ENCODE measurements around the gene CTNNA3.

Gene CTNNA3

GRCh38 chr10:66246177-66246576 lies 1449.8 kb downstream of the CTNNA3 start:
- DNase-seq: no peak

GRCh38 chr10:66244953-66245352 lies 1451.0 kb downstream of the CTNNA3 start:
- no peak for DNase-seq

DNA sequence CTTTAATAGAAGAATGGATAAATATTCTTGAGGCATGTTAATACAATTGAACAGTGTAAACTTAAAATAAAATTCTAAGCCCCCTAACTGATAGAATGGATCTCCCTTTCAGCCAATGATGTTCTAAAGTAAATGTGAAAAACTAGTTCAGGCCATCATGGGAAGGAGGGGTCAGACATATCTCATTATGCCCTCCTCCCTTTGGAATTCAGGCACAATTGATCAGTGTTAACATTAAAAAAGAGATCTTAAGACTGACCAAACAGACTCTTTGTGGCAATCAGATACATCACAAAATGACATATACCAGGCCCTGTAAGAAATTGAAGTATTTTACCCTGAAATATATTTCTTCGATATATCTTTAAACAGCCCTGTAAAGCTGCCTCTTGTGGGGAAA lies 1453.1 kb downstream of the CTNNA3 start:
- DNase-seq: no peak

DNA sequence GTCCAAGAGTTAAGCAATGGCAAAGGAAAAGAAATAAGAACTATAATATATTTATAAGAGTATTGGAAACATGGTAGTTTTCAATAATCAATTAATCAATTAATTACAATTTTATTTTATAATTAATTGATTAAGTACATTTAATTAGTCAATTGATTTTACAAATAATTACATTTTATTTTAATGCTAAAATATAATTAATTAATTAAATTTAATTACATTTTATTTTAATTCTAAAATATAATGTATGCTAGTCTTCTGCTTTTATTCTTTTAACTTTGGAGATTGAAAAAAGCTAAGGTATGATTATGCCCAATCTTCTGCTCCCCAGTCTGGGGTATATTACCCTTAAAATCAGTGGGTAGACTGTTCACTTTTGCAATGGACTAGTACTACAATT lies 1456.9 kb downstream of the CTNNA3 start:
- no peak for DNase-seq

DNA sequence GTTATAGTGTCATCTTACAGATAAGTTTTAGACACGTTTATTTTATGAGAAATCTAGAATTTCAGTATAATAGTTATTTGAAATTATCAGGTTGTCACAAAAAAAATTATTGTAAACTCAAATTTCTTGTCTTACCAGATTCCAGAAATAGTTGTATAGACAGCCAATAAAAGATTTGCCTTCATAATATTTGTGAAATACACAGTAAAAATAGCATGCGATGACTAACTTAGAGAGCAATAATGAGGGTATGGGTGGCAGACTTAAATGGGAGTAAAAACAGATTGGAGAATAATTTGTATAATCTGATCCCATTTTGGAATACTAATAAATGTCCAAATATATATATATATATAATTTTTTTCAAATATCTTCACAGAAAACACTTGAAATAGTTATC lies 1457.7 kb downstream of the CTNNA3 start:
- DNase-seq: no peak

GRCh38 chr10:66234872-66235271 lies 1461.1 kb downstream of the CTNNA3 start:
- DNase-seq: no peak

GRCh38 chr10:66228887-66229286 lies 1467.1 kb downstream of the CTNNA3 start:
- DNase-seq: no peak

DNA sequence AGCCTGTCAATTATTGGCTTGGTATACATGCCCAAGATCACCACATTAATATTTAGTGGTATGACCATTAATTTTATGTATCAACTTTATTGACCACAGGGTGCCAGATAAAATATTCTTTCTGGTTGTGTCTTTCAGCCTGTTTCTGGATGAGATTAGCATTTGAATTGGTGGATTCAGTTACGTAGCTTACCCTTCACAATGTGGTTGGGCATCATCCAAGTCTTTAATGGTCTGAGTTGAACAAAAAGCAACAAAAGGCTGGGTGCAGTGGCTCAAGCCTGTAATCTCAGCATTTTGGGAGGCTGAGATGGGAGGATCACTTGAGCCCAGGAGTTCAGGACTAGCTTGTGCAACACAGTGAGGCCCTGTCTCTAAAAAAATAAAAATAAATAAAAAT lies 1472.3 kb downstream of the CTNNA3 start:
- DNase-seq: no peak

DNA sequence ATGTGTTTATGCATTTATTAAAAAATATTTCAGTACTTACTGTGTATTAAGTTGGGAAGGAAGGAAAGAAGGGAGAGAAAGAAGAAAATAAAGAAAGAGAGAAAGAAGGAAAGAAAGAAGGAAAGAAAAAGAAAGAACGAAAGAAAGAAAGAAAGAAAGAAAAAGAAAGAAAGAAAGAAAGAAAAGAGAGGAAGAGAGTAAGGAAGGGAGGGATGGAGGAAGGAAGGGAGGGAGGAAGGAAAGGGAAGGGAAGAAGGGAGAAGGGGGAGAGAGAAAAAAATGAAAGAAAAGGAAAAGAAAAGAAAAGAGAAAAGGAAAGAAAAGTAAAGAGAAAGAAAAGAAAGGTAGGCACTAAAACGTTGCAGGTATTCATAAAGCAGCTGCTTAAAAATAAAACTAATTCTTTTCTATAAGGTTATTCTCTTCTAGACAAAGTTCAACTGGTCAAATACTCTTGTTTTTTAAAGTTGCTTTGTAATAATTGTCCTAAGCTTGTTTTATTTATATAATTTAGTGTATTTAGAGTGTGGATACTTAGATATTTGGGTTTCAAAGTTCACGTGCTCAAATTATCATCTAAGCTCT lies 1473.4 kb downstream of the CTNNA3 start:
- no peak for DNase-seq

DNA sequence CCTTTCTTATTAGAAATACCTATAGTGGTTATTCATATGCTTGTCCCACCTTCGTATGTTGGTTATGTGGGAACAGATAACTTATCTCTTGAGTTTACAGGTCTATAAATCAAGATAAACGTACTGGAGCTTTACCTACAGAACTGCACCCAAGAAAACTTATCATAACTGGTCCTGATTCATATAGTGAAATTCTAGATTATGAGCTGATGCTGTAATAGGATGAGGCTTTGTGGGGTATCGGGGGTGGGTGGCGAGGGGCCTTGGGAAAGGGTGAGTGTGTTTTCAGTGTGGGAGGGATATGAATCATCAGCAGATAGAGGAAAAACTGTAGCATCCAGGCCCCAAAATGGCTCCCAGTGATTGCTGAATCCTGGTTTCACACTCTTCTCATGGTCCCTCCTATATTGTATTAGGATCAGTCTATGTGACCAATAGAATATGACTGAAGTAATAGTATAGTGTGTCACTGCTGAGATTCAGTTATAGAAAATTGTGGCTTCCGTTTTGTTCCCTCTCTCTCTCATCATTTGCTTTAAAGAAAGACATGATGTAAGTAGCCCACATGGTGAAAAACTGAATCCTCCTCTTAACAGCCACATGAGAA lies 1476.9 kb downstream of the CTNNA3 start:
- peak; percentile 3 for DNase-seq

DNA sequence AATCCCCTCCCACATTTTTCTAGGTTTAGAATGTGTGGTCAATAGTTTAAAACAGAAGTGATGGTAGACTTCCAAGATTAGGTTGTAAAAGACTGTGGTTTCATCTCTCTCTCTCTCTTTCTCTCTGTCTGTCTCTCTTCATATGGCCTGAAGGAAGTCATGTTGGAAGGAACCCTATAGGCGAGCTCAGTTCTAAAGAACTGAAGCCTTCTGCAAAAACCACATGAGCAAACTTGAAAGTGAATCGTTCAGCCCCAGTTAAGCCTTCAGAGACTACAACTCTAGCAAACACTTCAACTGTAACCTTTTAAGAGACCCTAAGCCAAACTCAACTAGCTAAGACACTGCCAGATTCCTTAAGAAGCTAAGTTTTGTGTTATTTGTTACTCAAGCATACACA lies 1477.7 kb downstream of the CTNNA3 start:
- DNase-seq: no peak

DNA sequence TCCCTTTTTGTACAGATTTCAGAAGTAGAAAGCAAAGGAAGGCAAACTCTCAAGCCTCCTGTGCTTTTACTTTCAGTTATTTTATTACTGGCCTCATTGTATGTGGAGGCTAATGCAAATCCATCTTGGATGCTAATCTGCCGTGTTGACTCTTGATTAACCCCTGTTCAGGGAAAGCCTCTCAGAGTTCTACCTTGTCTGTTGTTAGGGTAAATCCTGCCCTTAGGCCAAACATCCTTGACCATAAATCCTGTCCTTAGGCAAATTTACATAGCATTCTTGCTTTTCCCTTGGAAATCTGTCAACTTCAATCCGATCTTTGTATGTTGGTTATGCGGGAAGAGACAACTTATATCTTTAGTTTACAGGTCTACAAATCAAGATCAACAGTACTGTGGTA lies 1480.1 kb downstream of the CTNNA3 start:
- no peak for DNase-seq

- no peak for DNase-seq
Observed at GRCh38 chr10:66214721-66215404, 1481.1 kb downstream of the CTNNA3 start.

GRCh38 chr10:66209025-66209424 lies 1487.0 kb downstream of the CTNNA3 start:
- DNase-seq: no peak

DNA sequence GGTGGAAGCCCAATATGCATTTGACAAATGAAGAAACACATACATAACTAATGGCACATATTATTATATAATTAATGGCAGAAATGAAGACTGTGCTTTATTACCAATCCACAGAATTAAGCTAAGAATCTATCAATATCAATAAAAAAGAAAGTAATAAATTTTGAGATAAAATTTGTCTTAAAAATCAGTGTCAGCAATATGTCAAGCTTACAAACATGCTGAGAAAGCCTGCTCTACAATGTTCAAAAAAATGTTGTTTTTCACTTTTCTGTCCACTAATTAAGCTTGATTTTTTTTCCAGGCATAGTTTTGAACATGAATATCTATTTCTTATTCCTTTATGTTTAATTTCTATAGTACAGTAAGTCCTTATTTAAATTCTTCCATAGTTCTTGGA lies 1491.2 kb downstream of the CTNNA3 start:
- no peak for DNase-seq

- DNase-seq: no peak
Observed at GRCh38 chr10:66202101-66202500, 1493.9 kb downstream of the CTNNA3 start.

- DNase-seq: no peak
Observed at GRCh38 chr10:66192162-66192831, 1503.7 kb downstream of the CTNNA3 start.

GRCh38 chr10:66190413-66190812 lies 1505.6 kb downstream of the CTNNA3 start:
- DNase-seq: no peak

GRCh38 chr10:66189271-66189670 lies 1506.7 kb downstream of the CTNNA3 start:
- no peak for DNase-seq

DNA sequence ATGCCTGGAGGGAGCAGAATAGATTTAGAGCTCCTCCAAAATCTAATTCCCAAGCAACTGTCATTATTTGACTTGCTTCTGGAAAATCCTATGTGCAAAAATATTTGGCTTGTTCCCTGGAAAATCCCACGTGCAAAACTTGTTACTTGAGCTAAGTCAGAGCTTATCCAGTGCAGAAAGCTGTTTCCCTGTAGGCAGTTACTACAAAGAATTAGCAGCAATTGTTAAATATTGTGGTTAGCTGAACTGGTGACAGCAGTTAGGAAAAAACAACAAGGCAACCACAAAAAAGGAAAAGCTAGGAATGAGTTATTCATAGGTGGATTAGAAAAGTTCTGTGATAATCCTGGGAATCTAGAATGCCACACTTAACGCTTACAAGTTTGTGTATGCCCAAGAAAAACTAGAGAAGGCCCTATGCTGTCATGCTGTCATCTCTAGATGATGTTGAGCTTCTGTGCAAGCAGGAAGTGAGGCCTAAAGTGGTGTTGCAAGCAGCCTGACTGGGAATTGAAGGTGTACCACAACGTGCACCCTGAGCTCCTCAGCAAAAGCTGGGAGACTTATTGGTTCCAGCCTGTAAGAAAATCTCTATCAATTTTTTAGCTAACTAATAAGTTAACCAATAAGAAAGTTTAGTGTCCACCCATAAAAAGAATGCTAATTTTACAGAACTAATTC lies 1508.8 kb downstream of the CTNNA3 start:
- DNase-seq: no peak

DNA sequence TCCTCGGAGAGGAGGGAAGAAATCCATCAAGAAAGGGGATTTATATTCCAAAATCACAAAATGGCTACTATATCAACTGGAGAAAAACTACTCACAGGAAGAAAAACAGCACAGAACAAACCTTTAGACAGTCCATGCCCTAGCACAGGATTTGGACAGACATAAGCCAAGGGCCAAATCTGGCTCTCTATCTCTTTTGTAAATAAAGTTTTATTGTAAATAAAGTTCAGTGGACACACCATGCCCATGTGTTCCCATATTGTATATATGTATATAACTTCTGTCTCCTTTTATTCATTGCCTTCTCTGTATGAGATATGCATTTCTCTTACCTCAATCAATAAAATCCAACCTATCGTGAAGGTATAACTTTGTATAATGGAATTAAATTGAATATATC lies 1513.0 kb downstream of the CTNNA3 start:
- DNase-seq: no peak

- DNase-seq: no peak
Observed at GRCh38 chr10:66180581-66181318, 1515.2 kb downstream of the CTNNA3 start.

DNA sequence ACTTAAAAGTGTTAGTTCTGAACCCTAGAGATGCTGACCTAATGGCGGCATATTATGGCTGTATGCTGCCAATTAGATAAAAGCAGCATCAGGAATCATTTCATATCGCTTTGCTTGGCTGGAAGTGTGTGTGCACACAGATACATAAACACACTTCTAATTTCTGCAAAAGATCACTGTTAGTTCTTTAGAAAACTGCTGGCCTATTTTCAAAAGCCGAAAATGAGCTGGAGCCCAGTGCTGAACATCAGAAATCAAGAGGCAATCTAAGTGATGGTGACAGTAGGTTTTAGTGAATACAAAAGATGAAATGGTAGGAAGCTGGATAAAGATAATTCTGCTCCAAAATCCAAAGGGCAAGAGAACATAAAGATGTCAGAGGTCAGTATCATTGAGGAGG lies 1516.0 kb downstream of the CTNNA3 start:
- DNase-seq: no peak

Data from stimulated activated CD4-positive, alpha-beta T cell treated with anti-CD3 and anti-CD28 coated beads, Interleukin-4, amount 100 ng/mL, for 1 hour (primary cell).